Epidermal melanocyte (primary cell): ENCODE measurements around the gene LY6G6D.

Source experiments
- DNase-seq: peaks from one replicate; pipeline ENCODE4 v3.0.0; 2011; ENCODE audit warnings: low spot score; ENCODE audit not compliant: insufficient read length

Gene LY6G6D

DNA sequence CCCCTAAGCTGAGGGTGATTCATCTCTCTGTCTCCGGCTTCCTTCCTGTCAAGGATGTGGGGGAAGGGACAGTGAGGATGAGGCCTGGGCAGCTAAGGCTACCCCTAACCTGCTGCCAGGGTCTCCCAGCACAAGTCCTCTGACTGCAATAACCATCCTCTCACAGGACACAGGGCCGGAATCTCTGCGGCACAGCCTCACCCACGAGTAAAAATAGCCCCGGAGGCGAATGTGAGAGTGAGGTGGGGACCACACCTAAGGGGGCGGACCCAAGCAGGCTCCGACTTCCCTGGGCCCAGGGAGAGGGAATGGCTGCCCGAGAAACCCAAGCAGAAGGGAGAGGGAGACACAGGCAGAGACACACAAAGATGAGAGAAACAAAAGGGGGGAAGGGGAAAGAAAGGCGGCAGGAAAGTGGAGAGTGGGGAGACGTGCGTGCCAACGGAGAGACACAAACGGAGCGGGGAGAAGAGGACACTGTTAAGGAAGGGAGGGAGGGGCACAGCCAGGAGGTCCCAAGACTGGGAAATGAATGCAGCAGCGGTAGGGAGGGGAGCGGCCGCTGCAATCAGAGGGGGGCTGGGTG is 19.8 kb downstream of the LY6G6D start:
- no peak for DNase-seq

DNA sequence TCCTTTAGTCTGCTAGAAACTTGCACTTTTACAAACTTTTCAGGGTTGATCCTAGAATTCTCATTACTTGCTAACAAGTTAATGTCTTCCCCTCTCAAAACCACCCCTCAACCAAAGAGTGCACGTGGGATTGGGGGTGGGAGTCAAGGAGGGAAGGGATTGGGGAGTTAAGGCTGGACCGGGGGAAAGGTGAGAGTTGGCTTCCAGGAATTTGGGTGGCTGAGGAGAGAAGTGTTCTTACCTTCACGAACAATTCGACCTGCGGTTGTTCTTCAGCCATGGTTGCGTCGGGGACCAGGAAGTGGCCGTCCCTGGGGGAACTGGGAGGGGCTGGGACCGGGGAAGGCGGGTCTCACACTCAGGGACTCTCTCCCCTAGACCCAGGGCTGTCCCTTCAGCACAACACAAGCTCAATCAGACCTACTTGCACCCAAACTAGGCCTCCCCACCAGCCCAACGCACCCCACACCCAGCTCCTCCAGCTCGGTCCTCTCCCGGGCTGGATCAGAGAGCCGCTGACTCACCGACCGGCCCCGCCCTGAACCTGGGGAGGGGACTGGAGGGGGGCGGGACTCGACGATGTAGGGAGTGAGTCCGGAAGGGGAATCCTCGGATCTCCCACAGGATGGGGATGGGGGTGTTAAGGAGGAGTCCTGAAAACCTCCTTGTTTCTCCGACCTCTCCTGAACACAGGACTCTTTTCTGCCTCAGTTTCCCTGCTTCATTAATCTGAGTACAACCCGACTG is 21.0 kb downstream of the LY6G6D start, which contains the start of gene CLIC1:
CLIC1 (minus strand) TSS at position 510 of the 747 bp plus-strand sequence; CDS start at position 280, 230 bp downstream.
- peak; percentile 92 for DNase-seq

DNA sequence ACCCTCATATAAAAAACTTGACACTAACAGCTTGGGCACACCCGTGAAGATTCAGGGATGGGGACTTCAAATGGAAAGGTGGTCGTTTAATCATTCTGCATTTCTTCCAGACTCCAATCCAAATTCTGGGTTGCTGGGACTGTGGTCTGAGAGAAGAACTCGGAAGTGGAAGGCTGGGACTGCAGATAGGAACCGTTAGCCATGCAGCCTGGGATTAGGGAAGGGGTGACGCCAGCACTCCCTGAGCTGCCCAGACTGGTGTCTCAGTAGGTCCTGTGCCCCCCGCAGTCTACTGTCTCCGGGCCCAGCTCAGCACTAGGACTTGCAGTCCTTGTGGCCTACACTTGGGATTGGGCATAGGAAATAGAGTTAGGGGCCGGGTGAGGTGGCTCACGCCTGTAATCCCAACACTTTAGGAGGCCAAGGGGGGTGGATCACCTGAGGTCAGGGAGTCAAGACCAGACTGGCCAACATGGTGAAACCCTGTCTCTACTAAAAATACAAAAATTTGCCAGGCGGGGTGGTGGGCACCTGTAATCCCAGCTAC is 21.7 kb downstream of the LY6G6D start:
- DNase-seq = no peak

DNA sequence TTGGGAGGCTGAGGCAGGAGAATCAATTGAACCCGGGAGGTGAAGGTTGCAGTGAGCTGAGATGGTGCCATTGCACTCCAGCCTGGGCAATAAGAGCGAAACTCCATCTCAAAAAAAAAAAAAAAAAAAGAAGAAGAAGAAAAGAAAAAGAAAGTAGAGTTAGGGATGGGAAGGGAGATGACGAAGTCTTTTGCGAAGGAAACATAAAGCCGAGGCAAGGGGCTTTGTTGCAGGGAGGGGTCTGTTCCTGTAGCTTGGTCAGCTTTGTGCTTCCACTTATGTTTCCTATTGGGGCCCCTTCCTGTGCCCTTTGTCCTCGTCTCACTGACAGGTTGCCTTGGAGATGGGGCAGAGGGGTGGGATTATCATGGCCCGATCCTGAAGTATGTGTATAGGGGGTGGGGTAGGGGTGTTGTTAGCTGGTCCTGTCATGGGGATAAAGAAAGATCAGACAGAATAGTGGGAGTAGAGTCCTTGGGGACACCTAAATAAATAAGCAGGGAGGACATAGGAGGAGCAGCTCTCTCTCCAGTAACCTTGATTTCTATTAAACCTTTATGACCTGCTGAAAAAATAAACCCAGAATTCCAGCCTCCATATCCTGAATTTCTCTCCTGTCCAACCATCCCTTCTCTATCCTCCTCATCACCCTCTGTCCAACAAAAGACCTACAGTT is 22.3 kb downstream of the LY6G6D start:
- DNase-seq = no peak

DNA sequence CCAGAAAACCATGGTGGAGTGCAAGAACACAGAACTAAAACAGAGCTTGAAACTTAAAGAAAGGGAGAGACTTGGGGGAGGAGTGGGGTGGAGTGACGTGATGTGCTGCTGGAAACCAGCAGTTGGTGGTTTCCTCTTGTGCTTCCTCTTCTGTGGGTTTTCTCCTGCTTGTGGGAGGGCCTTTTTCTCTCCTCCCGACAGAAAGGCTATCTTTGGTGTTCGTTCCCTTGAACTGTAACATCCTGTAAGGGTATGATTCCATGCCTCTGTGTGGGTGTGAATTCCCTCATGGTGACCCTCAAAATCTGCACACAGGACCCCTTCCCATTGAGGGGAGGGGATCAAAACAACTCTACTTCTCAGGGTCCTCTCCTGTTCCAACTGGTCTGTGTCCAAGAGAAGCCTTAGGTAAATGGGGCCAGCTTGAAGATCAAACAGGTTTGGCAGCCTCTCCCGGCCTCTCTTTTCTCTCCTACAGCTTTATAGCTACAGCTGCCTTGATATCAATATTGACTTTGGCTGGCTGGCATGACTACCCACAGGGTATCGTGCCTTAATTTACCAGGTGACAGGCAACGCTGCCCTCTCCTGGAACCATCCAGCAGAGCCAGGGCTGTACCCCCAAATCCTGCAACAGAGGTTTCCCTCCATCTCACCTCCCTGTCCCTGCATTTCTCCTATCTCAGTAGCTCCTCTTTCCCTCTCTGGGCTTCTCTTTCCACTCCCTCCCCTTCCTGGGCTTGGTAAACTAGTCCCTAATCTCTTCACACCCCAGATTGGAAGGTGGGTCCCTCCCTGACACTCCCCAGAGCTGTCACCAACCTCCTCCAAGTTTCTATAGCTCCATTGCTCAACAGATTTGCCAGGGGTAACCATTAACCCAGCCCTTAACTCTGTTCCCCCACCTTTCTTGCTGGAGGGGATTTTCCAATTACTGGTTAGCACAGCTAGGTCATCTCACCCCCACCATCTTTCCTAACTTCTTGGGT is 23.1 kb downstream of the LY6G6D start:
- DNase-seq = peak; percentile 81

DNA sequence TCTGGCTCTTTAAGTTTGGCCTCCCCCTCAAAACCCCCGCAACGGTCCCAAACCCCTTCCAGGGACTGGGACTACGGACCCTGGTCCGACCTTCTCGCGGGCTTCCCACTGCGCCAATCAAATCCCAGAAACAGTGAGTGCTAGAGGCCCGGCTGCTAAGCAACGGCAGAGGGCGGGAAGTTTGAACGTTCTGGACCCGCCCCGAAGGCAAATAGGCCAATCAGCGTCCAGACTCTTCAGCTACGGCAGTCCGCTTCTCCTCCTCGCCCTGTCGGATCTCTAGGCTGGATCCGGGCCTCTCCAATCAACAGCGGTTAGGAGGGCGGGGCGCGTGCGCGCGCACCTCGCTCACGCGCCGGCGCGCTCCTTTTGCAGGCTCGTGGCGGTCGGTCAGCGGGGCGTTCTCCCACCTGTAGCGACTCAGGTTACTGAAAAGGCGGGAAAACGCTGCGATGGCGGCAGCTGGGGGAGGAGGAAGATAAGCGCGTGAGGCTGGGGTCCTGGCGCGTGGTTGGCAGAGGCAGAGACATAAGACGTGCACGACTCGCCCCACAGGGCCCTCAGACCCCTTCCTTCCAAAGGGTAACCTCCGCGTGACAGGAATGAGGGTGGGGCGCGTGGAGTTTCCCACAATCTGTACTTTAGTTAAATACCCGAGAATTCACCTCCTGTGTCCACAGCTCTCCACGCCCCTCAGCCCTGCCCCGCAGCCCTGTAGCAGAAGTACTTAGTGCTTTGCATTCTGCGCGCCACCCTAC is 24.7 kb downstream of the LY6G6D start, which contains the start of gene MSH5:
MSH5 (plus strand) TSS at position 367 of the 758 bp plus-strand sequence. CDS start 462 bp downstream, outside the sequence.
- peak; percentile 92 for DNase-seq

DNA sequence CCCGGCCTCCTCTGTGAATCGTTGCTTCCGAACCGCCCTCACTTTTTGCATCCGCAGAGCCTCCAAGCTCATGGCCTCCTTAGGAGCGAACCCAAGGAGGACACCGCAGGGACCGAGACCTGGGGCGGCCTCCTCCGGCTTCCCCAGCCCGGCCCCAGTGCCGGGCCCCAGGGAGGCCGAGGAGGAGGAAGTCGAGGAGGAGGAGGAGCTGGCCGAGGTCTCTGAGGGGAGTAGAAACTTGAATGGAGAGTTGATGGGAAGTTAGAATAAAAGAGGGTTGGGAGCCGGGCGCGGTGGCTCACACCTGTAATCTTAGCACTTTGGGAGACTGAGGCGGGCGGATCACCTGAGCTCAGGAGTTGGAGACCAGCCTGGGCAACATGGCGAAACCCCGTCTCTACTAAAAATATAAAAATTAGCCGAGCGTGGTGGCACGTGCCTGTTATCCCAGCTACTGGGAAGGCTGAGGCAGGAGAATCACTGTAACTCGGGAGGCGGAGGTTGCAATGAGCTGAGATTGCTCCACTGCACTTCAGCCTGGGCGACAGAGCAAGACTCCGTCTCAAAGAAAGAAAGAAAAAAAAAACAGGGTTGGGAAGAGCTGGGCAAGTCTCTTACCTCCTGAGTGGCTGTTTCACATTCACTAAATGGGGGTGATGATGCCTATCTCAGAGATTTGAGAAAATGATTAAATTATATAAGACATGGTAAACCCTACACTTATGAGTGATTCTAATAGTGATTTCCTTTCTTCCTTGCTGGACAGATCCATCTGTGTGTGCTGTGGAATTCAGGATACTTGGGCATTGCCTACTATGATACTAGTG is 25.5 kb downstream of the LY6G6D start:
- DNase-seq = no peak

DNA sequence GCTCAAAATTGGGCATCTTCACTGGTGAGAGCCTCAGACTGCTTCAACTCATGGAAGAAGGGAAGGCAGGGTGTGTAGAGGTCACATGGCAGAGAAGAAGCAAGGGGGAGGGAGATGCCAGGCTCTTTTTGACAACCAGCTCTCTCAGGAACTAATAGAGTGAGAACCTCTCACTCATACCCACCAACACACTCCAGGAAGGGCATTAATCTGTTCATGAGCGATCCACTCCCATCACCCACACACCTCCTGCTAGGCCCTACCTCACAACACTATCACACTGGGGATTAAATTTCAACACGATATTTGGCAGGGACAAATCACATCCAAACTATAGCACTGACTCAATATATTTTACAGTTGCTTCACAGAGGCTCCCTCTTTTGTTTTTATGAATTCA is 26.7 kb downstream of the LY6G6D start:
- no peak for DNase-seq

DNA sequence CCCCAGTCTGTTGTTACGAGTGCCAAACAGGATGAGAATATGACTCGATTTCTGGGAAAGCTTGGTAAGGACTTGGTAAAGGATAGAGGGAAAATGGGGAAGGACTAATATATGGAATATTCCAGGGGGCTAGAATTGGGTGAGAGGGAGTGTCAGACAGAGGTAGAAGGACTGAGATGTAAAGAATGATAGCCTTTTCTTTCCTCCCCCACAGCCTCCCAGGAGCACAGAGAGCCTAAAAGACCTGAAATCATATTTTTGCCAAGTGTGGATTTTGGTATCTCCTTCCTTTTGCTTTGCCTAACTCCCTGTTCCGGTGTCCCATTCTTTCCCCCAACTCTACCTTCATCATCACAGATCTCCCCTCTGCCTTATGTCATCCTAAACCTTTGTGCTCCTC is 27.7 kb downstream of the LY6G6D start:
- DNase-seq = no peak

DNA sequence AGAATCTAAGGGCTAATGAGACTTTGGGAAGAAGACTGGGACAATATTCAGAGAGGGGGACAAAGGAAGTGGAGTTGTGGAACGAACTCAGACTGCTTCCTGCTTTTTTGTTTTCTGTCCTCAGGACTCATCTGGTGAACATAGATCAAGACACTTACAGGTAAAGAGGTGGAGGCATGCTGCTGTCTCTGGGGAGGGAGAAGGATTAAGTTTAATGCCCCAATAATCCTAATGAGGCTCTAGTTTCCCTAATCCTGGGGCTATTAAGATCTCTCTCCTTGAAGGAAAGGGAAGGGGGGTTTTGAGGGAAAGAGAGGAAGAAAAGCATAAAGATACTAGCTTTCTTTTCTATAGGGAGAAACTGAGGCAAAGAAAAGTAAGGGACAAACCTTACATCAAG is 29.3 kb downstream of the LY6G6D start:
- no peak for DNase-seq

DNA sequence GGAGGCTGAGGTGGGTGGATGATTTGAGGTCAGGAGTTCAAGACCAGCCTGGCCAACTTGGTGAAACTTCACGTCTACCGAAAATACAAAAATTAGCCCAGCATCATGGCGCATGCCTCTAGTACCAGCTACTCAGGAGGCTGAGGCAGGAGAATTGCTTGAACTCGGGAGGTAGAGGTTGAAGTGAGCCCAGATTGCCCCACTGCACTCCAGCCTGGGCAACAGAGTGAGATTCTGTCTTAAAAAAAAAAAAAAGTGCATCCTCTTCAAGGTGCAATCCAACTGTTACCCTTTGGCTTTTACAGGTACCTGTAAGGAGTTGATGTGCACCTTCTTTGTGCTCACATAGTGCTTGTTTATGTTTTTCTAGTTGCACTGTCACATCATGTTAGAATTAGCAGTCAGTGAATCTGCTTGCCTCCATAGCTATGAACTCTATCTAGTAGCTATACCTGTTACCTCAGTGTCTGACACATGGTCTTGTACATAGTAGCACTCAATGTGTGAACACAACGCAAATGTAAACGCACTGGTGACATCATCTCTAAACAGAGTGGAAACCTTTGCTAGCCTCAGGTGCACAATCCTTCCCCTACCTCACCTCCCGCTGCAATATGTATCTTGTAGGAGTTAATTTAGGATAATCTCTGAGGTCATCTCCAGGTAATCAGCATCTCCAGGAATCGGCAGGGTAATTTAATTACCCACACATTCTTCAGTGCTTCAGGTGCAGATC is 34.3 kb downstream of the LY6G6D start:
- DNase-seq = no peak

DNA sequence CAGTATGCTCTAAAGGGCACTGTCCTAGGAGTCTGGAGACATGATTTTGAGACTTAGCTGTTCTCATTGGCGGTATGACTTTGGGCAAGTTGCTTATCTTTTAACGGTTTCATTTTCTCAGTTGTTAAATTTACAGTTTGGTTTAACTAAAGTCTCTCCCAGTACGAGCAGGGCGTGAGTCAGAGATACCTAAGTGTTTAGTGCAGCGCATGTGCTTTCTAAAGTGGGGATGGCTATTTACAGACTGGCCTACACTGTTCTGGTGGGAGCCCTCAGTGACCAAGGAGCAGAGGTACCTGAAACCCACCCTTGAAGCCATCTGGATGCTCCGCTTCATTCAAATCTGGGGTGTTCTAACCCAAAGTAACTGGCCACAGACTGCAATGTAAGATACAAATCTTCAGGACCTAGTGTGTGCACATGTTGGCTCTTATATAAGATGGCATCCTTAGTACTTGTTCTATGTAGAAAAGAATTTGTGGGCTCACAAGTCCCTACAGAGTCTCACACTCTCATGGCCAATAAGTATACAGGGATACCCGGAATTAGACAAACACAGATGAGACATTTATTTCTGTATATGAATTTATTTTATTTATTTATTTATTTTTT is 35.4 kb downstream of the LY6G6D start:
- no peak for DNase-seq

DNA sequence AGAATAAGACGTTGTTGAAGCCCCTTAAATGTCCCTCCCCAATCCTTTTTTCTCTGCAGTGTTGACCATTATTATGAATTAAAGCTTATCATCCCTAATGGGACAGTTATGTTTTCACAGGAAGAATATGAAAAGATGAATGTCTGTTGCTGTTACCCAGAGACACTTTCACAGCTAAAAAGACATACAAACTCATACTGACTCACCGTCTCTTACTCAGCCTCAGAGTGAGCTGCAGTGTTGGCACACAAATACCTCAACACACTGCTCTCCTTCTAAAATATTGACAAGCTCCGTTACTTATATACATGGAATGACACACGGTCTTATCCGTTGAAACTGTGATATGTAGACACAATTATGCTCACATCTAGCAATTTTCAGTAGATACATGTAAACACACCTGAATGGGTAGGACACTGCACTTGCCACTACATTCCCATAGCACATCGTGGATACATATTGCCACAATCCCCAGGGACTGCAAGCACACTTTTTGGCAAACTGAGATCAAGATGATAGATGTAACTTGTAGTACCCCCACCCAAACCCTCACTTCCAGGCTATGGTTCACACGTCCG is 37.7 kb downstream of the LY6G6D start:
- no peak for DNase-seq

DNA sequence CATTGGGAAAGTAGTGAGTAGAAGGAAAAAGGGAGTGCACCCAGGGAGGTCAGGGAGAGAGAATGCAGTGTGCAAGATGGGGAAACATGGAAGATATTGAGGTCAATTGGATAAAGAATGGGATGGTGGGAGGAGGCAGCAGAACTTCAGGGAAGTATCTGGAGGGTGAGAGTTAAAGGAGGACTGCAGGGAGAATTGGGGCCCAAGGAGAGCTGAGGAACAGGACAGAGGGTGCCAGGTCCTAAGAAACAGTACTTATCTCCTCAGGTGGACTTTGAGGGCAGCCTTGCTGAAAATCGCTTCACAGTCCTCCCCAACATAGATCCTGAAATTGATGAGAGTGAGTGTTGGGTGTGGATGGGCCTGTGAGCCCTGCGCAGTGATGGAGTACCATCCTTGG is 43.1 kb downstream of the LY6G6D start:
- no peak for DNase-seq

DNA sequence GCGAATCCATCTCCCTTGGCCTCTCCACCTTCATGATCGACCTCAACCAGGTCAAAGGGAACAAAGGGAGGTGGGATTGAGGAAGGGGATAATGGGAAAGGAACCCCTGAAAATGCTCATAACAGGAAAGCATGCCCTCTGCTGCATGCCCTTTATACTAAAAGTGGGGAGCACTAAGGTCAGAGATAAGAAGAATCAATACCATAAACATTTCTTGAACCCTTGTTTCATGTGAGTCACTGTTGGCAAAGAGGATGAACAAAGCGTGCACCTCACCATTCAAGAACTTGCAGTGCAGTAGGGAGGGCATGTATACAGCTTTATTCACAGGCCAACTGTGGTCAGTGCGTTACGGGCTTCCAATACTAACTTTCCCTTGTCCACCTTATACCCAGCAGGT is 45.6 kb downstream of the LY6G6D start:
- DNase-seq = no peak

DNA sequence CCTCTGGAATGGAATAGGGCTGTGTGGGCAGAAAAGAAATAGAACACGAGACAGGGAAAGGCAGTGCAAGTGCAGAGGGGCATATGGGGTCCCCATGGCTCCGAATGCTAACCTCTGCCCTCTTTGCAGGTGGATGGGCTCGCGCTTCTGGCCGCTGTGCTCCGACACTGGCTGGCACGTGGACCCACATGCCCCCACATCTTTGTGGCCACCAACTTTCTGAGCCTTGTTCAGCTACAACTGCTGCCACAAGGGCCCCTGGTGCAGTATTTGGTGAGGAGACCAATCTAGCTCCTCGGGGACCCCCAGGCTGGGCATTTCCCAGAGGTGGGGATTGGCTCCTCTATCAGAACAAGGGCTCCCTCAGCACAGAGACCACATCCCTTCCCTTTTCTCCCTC is 46.2 kb downstream of the LY6G6D start:
- DNase-seq = no peak

DNA sequence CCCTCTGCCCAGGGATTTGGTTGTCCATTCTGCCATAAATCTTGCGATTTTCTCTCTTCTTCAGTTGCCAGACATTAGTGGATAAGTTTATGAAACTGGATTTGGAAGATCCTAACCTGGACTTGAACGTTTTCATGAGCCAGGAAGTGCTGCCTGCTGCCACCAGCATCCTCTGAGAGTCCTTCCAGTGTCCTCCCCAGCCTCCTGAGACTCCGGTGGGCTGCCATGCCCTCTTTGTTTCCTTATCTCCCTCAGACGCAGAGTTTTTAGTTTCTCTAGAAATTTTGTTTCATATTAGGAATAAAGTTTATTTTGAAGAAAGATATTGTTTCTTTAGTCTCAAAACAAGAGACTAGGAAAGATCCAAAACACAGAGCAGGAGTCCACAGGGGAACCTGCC is 47.2 kb downstream of the LY6G6D start, which contains the start of gene SAPCD1:
SAPCD1 (plus strand) TSS at position 301 of the 400 bp plus-strand sequence. CDS start 399 bp downstream, outside the sequence.
- no peak for DNase-seq
